Measurements from ENCODE around the gene UNC5B. TPM values are rescaled to one million over a fixed set of nuclear protein-coding genes. Genes with fewer than 3 reads are reported as not detected.

The UNC5B gene
- total RNA-seq, 4 donors from 2014 or later, result 3.9 to 7.1 (median 5.7) TPM

- intact Hi-C loops (cut with DNase I), result no loop called here
- Histone ChIP-seq H3K27ac (no peak overlapping the region), H3K27me3 (no peaks in the 10 kb centered on the region), H3K36me3 (no peaks in the 10 kb centered on the region), H3K4me1 (peaks cover 16 to 31% of the 10 kb centered on the region in 2 donors), H3K4me3 (replicated peaks in 1 of 3) (no peak overlapping the region), H3K9me3 (no peaks in the 10 kb centered on the region)
- no peak for DNase-seq
- WGBS, 2 donors, result 83 to 92% methylated on average over 12 of the region's 12 CpGs
- TF ChIP-seq, protein P1, sequence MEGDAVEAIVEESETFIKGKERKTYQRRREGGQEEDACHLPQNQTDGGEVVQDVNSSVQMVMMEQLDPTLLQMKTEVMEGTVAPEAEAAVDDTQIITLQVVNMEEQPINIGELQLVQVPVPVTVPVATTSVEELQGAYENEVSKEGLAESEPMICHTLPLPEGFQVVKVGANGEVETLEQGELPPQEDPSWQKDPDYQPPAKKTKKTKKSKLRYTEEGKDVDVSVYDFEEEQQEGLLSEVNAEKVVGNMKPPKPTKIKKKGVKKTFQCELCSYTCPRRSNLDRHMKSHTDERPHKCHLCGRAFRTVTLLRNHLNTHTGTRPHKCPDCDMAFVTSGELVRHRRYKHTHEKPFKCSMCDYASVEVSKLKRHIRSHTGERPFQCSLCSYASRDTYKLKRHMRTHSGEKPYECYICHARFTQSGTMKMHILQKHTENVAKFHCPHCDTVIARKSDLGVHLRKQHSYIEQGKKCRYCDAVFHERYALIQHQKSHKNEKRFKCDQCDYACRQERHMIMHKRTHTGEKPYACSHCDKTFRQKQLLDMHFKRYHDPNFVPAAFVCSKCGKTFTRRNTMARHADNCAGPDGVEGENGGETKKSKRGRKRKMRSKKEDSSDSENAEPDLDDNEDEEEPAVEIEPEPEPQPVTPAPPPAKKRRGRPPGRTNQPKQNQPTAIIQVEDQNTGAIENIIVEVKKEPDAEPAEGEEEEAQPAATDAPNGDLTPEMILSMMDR (IDR thresholded peaks at IDR 0.05), result no peak
- no peak for TF ChIP-seq POLR2A (IDR thresholded peaks at IDR 0.05)
Observed at GRCh38 chr10:71334221-71334791, 121.9 kb downstream of the UNC5B start.

DNA sequence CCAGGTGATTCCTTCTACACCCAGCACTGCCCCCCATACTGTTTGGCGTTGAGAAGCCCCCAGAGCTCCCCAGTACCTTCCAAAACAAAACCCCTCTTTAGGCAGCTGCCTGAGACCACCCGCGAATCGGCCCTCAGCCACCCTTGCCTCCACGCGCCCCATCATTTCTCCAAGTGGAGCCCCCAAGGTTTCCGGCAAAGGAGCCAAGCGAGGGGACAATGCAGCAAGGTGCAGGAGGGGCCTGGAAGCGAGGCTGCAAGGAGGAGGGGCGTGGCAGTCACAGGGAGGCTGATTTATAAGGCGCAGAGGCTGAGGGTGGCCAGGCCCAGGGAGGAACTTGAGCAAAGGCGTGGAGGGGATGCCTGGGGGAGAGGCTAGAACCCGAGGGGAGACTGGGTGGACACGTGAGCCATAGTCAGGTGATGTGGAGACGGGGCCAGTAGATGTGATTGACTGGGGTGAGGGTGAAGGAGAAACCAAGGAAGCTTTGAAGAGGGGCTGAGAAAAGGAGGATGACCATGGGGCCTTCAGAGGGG lies 122.9 kb downstream of the UNC5B start:
- Histone ChIP-seq H3K27me3 (no peaks in the 10 kb centered on the region), H3K4me3 (replicated peaks in 1 of 3) (no peak overlapping the region), H3K4me1 (peaks cover 16 to 30% of the 10 kb centered on the region in 2 donors), H3K27ac (no peak overlapping the region), H3K9me3 (no peaks in the 10 kb centered on the region), H3K36me3 (no peaks in the 10 kb centered on the region)
- 90 to 94% methylated on average over 15 of the region's 15 CpGs for WGBS, 2 donors
- intact Hi-C loops (cut with DNase I), result no loop called here
- DNase-seq, result no peak
- TF ChIP-seq, protein P1 (IDR thresholded peaks at IDR 0.05), result no peak
- no peak for TF ChIP-seq POLR2A (IDR thresholded peaks at IDR 0.05)

DNA sequence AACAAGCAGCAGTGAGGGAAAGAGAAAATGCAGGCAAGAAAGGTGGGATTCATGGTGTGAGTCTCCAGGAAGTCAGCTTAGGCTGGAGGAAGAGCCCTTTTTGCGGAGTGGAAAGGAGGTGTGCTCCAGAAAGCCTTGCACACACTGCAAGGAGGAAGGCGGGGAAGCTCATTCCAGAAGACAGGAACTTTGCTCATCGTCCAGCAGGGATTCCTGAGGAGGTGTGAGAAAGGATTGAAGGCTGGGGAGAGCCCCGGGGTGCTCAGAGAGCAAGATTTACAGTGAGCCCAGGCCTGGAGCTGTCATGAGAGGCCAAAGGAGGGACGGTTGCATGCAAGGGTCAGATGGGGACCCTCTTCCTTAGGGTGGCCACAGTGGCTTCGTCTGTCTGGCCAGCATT lies 124.3 kb downstream of the UNC5B start:
- DNase-seq, result no peak
- intact Hi-C loops (cut with DNase I), result no loop called here
- H3K4me1 ChIP-seq, result peaks cover 16 to 33% of the 10 kb centered on the region in 2 donors

GRCh38 chr10:71337219-71337701 lies 124.9 kb downstream of the UNC5B start:
- Histone ChIP-seq H3K9me3 (no peaks in the 10 kb centered on the region), H3K4me1 (peaks cover 16 to 34% of the 10 kb centered on the region in 2 donors), H3K27ac (peak overlapping the region; percentile 21 to 68 (median 59)), H3K36me3 (no peaks in the 10 kb centered on the region), H3K4me3 (replicated peaks in 1 of 3) (no peak overlapping the region), H3K27me3 (no peaks in the 10 kb centered on the region)
- intact Hi-C loops (cut with DNase I), result no loop called here
- no peak for TF ChIP-seq POLR2A (IDR thresholded peaks at IDR 0.05)
- TF ChIP-seq, protein P1 (IDR thresholded peaks at IDR 0.05), result peak in 1 of 6 experiments; percentile 26
- WGBS, 2 donors, result 40 to 65% methylated on average over 11 to 13 of the region's 13 CpGs
- peak; percentile 72 to 84 for DNase-seq

More for the DNA sequence above, 124.3 kb downstream of the UNC5B start:
- no peak for TF ChIP-seq POLR2A (IDR thresholded peaks at IDR 0.05)
- TF ChIP-seq, protein P1 (IDR thresholded peaks at IDR 0.05), result no peak
- Histone ChIP-seq H3K36me3 (no peaks in the 10 kb centered on the region), H3K9me3 (no peaks in the 10 kb centered on the region), H3K27ac (peak overlapping the region; percentile 21 to 68 (median 59)), H3K27me3 (no peaks in the 10 kb centered on the region), H3K4me3 (replicated peaks in 1 of 3) (no peak overlapping the region)
- WGBS, 2 donors, result 71 to 76% methylated on average over 6 of the region's 6 CpGs

Data from thyroid gland (tissue), 4 donors.